ENCODE results near the gene HTT. TPM values are rescaled to one million over a fixed set of nuclear protein-coding genes. Genes with fewer than 3 reads are reported as not detected.

HTT gene
- total RNA-seq, 1 experiment from 2014 or later = 64.4 TPM

DNA sequence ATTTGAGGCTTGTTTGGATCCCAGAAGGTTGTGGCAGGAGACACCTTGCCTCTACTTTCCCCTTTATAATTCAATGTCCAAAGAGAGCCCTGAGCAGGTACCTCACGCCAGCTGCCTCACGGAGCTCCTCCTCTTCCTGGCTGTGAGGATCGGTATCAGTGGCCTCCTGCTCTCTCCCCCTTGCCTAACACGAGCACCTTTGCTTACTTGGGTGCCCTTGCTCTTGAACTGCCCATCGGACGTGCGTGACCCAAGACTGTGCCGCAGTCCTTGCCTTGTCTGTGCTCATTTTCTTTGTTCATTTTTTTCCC lies 146.7 kb downstream of the HTT start:
- H3K79me2 ChIP-seq (ENCODE audit: insufficient read depth, low read length) = no peaks in the 10 kb centered on the region
- H2BK120ac ChIP-seq (ENCODE audit: low read depth, low read length, poor library complexity, severe bottlenecking) = no peak overlapping the region
- Mint-ChIP-seq H3K36me3 (ENCODE audit: insufficient read depth in 1 of 3, low read depth in 3 of 3) (peaks cover 30 to 86% (median 74%) of the 10 kb centered on the region in 3 experiments; a peak in 6 of 7 replicates), H3K27me3 (ENCODE audit: low read depth) (no peaks in the 10 kb centered on the region), H3K9me3 (no peaks in the 10 kb centered on the region), H3K4me3 (no peak overlapping the region), H3K4me1 (no peaks in the 10 kb centered on the region), H3K27ac (peak overlapping the region in 1 of 3 experiments; percentile 12; a peak in 1 of 7 replicates)
- H3K23ac ChIP-seq (ENCODE audit: insufficient read length, low read depth, low read length) = no peak overlapping the region
- no peak overlapping the region for H2BK12ac ChIP-seq (ENCODE audit: insufficient read length, low read depth, low read length)
- no peak overlapping the region for H3K18ac ChIP-seq (ENCODE audit: insufficient read length, low read depth, low read length)
- H2AK5ac ChIP-seq (ENCODE audit: insufficient read length, low read length) = no peak overlapping the region
- no peaks in the 10 kb centered on the region for H3K9me3 ChIP-seq (ENCODE audit: control insufficient read depth, low read depth, low read length)
- H2BK5ac ChIP-seq (ENCODE audit: insufficient read length, low read length) = no peak overlapping the region
- H3K79me1 ChIP-seq (ENCODE audit: insufficient read depth, low read depth, low read length, poor library complexity, severe bottlenecking) = no peaks in the 10 kb centered on the region
- no peak overlapping the region; the same call in 1 of the 2 replicates for H3K14ac ChIP-seq (ENCODE audit: insufficient read depth, low read length)
- H3K23me2 ChIP-seq (ENCODE audit: insufficient read length, low read depth, low read length, poor library complexity, severe bottlenecking) = no peaks in the 10 kb centered on the region
- H3K56ac ChIP-seq (ENCODE audit: insufficient read length, low read depth, low read length) = no peak overlapping the region
- no peak overlapping the region for H2AFZ ChIP-seq (ENCODE audit: low read length)
- no peaks in the 10 kb centered on the region for H4K20me1 ChIP-seq (ENCODE audit: control insufficient read depth, insufficient read depth, insufficient read length)
- no peak overlapping the region for H3K4ac ChIP-seq (ENCODE audit: low read depth, low read length)
- H3K27me3 ChIP-seq (ENCODE audit: insufficient read depth, low read length) = no peaks in the 10 kb centered on the region
- no peaks in the 10 kb centered on the region for H3K4me1 ChIP-seq (ENCODE audit: insufficient read depth, low read length)
- no CpG with 5 or more reads among the region's 8 CpGs for WGBS (ENCODE audit: extremely low coverage, insufficient read length, low lambda C conversion rate)
- no peak overlapping the region for H3K4me2 ChIP-seq (ENCODE audit: insufficient read depth, insufficient read length, low read length)
- no peak overlapping the region for H4K8ac ChIP-seq (replicated peaks; ENCODE audit: insufficient read length, low read depth, low read length)
- no peak overlapping the region for H3K9ac ChIP-seq (ENCODE audit: extremely low read depth, insufficient read length, low read length)
- H4K91ac ChIP-seq (ENCODE audit: insufficient read length, low read depth, low read length) = no peak overlapping the region
- DNase-seq = no peak
- no peak for TF ChIP-seq CTCF (conservative IDR thresholded peaks at IDR 0.05)
- H4K5ac ChIP-seq (ENCODE audit: insufficient read length, low read depth, low read length) = no peak overlapping the region
- H2BK20ac ChIP-seq (ENCODE audit: low read depth, low read length, poor library complexity, severe bottlenecking) = no peak overlapping the region
- no peak overlapping the region for H3T11ph ChIP-seq (ENCODE audit: low read length)
- no peak overlapping the region for H3K27ac ChIP-seq (ENCODE audit: insufficient read length, low read depth, low read length)
- no peak overlapping the region for H2BK15ac ChIP-seq (ENCODE audit: low read depth, low read length)
